GM12865 (cell line): ENCODE results near the gene SNX24.

Source experiments
- DNase-seq: peaks from one replicate; pipeline ENCODE4 v3.0.0; 2010; ENCODE audit warnings: low read depth
- H3K4me3 ChIP-seq: 2 replicates; pipeline ENCODE4 v1.5.1; 2011; ENCODE audit warnings: mild to moderate bottlenecking, low read depth, low read length, control low read depth
- CTCF ChIP-seq: IDR thresholded peaks from 2 replicates; pipeline ENCODE4 v1.5.1; 2011; ENCODE audit warnings: low read length, control low read depth, low read depth, inconsistent platforms; ENCODE audit not compliant: insufficient read depth; ENCODE audit errors: missing control alignments

The SNX24 gene

GRCh38 chr5:123035918-123036390, 190.5 kb downstream of the SNX24 start:
- TF ChIP-seq CTCF = no peak
- peak; percentile 10 for DNase-seq
- peak overlapping the region; percentile 66 for H3K4me3 ChIP-seq

GRCh38 chr5:123036391-123037103, 191.1 kb downstream of the SNX24 start, which contains the start of gene PPIC:
TSS of gene PPIC (minus strand) at chr5:123036725. CDS start at chr5:123036625, 100 bp downstream.
- H3K4me3 ChIP-seq = peak within 1 kb of the TSS; percentile 66
- peak; percentile 32 for DNase-seq
- TF ChIP-seq CTCF = no peak

- peak overlapping the region; percentile 66 for H3K4me3 ChIP-seq
- no peak for TF ChIP-seq CTCF
- DNase-seq = no peak
Measured at GRCh38 chr5:123037104-123037418, 191.6 kb downstream of the SNX24 start.

GRCh38 chr5:123039673-123040072, 194.3 kb downstream of the SNX24 start:
- no peak for TF ChIP-seq CTCF
- no peak overlapping the region for H3K4me3 ChIP-seq
- DNase-seq = no peak

GRCh38 chr5:123044926-123045617, 199.7 kb downstream of the SNX24 start:
- no peak overlapping the region for H3K4me3 ChIP-seq
- no peak for TF ChIP-seq CTCF
- DNase-seq = no peak

- DNase-seq = no peak
- no peak overlapping the region for H3K4me3 ChIP-seq
- TF ChIP-seq CTCF = no peak
Measured at GRCh38 chr5:123046222-123046621, 200.8 kb downstream of the SNX24 start.

- no peak overlapping the region for H3K4me3 ChIP-seq
- TF ChIP-seq CTCF = no peak
- DNase-seq = no peak
Measured at GRCh38 chr5:123047706-123048105, 202.3 kb downstream of the SNX24 start.
